ENCODE data around the gene KBTBD12. TPM values are rescaled to one million over a fixed set of nuclear protein-coding genes. Genes with fewer than 3 reads are reported as not detected.

The KBTBD12 gene
- polyA plus RNA-seq, 1 experiment = not detected

DNA sequence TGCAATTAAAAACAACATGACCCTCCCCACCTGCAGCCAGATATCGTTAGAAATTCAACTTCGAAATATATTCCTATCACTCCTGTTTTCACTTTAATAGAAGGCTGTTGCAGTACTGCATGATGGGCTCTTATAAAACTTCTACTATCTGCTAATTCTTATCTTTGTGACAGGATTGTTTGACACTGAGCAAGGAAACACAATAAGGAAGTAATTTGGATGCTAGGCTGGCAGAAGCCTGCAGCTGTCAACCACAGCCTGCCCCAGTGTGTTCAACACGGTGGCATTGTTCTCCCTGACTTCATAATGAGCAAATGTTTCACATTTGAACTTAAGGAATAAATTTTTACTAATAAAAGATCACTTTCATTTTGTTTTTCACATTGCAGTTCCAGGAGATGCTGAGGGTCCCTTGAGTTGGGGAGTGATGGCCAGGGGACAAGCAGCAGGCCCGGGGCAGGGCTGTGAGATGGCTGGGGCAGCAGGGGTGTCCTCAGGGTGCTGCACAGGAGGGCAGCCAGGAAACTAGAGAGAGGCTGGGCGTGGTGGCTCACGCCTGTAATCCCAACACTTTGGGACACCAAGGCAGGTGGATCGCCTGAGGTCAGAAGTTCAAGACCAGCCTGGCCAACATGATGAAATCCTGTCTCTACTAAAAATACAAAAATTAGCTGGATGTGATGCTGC is 72.4 kb downstream of the KBTBD12 start:
- Histone ChIP-seq H3K4me3 (ENCODE audit: low read depth, low read length) (no peak overlapping the region), H3K9me3 (ENCODE audit: control insufficient read depth, insufficient read depth, low read length) (no peaks in the 10 kb centered on the region; the same call in 1 of the 2 replicates), H3K27me3 (ENCODE audit: control insufficient read depth, insufficient read depth, low read length) (peaks cover 28% of the 10 kb centered on the region), H3K27ac (ENCODE audit: low read depth, low read length) (no peak overlapping the region)
- ChIA-PET POLR2A (no interaction called here), CTCF (no interaction called here)
- TF ChIP-seq CTCF (IDR thresholded peaks at IDR 0.05; ENCODE audit: low read depth, low read length) = no peak
- DNase-seq (ENCODE audit: low read depth, low spot score) = no peak

DNA sequence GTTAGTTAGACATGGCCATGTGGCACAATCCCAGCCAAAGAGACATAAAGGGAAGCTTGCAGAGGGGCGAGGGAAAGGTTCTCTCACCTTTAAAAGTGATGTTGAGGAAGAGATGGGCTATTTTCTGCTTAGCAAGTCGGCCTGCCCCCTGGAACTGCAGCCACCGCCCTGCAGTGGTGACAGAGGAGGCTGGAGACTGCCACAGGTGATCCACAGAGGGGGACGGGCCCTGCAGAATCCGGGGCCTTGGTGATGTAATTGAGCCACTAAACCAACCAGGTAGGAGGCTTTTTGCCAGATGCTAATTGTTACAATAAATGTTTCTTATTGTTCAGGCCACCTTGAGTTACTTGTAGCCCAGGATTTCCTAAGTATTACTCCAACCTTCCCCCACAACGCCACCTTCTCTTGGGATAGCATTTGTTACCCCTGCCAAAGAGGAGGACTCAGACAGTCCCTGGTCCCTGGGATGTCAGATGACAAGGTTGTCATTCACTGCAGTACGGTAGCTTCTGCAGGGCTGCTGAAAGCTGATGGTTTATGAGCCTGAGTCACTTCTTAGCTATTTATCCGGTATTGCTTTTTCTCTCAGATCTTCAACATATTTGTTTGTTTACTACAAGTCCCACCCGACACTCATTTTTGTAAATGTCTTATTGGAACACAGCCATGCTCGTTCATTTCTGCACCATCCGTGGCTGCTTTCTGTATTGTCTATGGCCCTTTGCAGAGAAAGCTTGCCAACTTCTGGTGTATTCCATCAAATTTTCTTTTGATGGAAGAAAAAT is 73.9 kb downstream of the KBTBD12 start:
- no peaks in the 10 kb centered on the region; the same call in 1 of the 2 replicates for H3K9me3 ChIP-seq (ENCODE audit: control insufficient read depth, insufficient read depth, low read length)
- no peak for TF ChIP-seq CTCF (IDR thresholded peaks at IDR 0.05; ENCODE audit: low read depth, low read length)
- no peak for DNase-seq (ENCODE audit: low read depth, low spot score)
- no peak overlapping the region for H3K27ac ChIP-seq (ENCODE audit: low read depth, low read length)
- ChIA-PET CTCF (no interaction called here), POLR2A (no interaction called here)
- peaks cover 26% of the 10 kb centered on the region for H3K27me3 ChIP-seq (ENCODE audit: control insufficient read depth, insufficient read depth, low read length)
- H3K4me3 ChIP-seq (ENCODE audit: low read depth, low read length) = no peak overlapping the region

DNA sequence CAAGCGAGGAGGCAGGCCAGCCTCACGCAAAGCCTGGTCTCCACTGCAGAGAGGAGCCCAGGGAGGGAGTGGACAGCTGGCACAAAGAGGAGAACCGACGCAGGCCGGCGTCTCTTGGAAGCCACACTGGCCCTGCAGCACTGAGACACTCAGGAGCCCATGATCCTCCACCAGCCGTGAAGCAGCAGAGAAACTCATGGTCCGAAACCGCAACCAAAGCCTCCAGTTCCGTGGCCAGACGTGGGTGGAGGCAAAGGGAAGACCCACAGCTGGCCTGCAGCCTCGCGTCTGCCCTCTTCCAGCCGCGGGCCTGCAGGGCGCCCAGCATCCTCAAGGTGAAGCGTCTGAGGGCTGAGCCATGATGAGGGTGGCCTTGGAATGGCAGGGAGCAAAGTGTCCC is 75.0 kb downstream of the KBTBD12 start:
- TF ChIP-seq CTCF (IDR thresholded peaks at IDR 0.05; ENCODE audit: low read depth, low read length) = no peak
- ChIA-PET POLR2A (no interaction called here), CTCF (no interaction called here)
- no peak overlapping the region for H3K4me3 ChIP-seq (ENCODE audit: low read depth, low read length)
- no peak overlapping the region for H3K27ac ChIP-seq (ENCODE audit: low read depth, low read length)
- no peaks in the 10 kb centered on the region; the same call in 1 of the 2 replicates for H3K9me3 ChIP-seq (ENCODE audit: control insufficient read depth, insufficient read depth, low read length)
- peaks cover 18% of the 10 kb centered on the region for H3K27me3 ChIP-seq (ENCODE audit: control insufficient read depth, insufficient read depth, low read length)
- no peak for DNase-seq (ENCODE audit: low read depth, low spot score)

- Histone ChIP-seq H3K27ac (ENCODE audit: low read depth, low read length) (no peak overlapping the region), H3K4me3 (ENCODE audit: low read depth, low read length) (no peak overlapping the region), H3K27me3 (ENCODE audit: control insufficient read depth, insufficient read depth, low read length) (peaks cover 18% of the 10 kb centered on the region), H3K9me3 (ENCODE audit: control insufficient read depth, insufficient read depth, low read length) (no peaks in the 10 kb centered on the region; the same call in 1 of the 2 replicates)
- ChIA-PET POLR2A (no interaction called here), CTCF (no interaction called here)
- DNase-seq (ENCODE audit: low read depth, low spot score) = no peak
- TF ChIP-seq CTCF (IDR thresholded peaks at IDR 0.05; ENCODE audit: low read depth, low read length) = no peak
Measured at GRCh38 chr3:127990461-127990860, 75.4 kb downstream of the KBTBD12 start.

DNA sequence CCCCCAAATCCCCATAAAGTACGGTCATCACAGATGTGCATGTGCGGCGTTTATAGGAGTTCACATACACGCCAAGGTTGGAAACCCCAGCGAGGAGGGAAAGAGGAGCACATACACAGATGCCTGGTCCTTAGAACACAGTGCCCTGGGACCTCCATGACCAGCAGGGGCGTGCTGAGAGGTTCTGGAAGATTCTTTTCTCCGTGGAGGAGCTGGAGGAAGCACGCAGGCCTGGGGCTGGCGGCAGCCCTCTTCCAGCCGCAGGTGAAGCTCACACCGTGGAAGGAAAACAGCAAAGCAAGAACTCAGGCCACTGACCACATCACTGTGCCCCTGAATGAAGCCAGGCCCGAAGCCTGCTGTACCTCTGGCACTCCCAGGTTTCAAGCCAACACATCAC is 76.2 kb downstream of the KBTBD12 start:
- H3K27me3 ChIP-seq (ENCODE audit: control insufficient read depth, insufficient read depth, low read length) = peaks cover 19% of the 10 kb centered on the region
- no peaks in the 10 kb centered on the region; the same call in 1 of the 2 replicates for H3K9me3 ChIP-seq (ENCODE audit: control insufficient read depth, insufficient read depth, low read length)
- TF ChIP-seq CTCF (IDR thresholded peaks at IDR 0.05; ENCODE audit: low read depth, low read length) = no peak
- ChIA-PET CTCF (no interaction called here), POLR2A (no interaction called here)
- no peak overlapping the region for H3K4me3 ChIP-seq (ENCODE audit: low read depth, low read length)
- H3K27ac ChIP-seq (ENCODE audit: low read depth, low read length) = no peak overlapping the region
- no peak for DNase-seq (ENCODE audit: low read depth, low spot score)

All from AG04450 (cell line).